K562 (cell line): ENCODE results near the gene HLA-DOB. TPM values are rescaled to one million over a fixed set of nuclear protein-coding genes. Genes with fewer than 3 reads are reported as not detected.

Experiments
- CBFA2T3 ChIP-seq: fragments of 450-650 bp; IDR thresholded peaks from 2 replicates; pipeline ENCODE4 v1.6.1; 2017
- CHD2 ChIP-seq: IDR thresholded peaks from 2 replicates; pipeline ENCODE4 v1.6.1; 2011; ENCODE audit warnings: low read depth, low read length
- CREB3 ChIP-seq: fragments of 450-650 bp; conservative IDR thresholded peaks from 2 replicates; pipeline ENCODE4 v1.6.1; 2016; ENCODE audit warnings: missing genetic modification characterization, low read depth, mild to moderate bottlenecking, missing compliant biosample characterization, moderate library complexity
- MAX ChIP-seq: sonication (generic); formaldehyde crosslinking; IDR thresholded peaks from 2 replicates; pipeline ENCODE4 v1.9.0; 2022; ENCODE audit warnings: mild to moderate bottlenecking, missing genetic modification reagents
- MYNN ChIP-seq, 2 experiments: sonication (generic); formaldehyde crosslinking in 1 of 2; IDR thresholded peaks; 2 replicates each; pipeline versions ENCODE4 v1.5.0 to v1.6.1; 2016 to 2020; ENCODE audit warnings: antibody characterized with exemption in 1 of 2, missing genetic modification reagents in 1 of 2
- NCOA6 ChIP-seq: fragments of 450-650 bp; IDR thresholded peaks from 2 replicates; pipeline ENCODE4 v1.6.1; 2017; ENCODE audit warnings: mild to moderate bottlenecking
- PRDM10 ChIP-seq: fragments of 450-650 bp; IDR thresholded peaks from 2 replicates; pipeline ENCODE4 v1.6.1; 2018; ENCODE audit not compliant: partially characterized antibody
- SAFB ChIP-seq: fragments of 200-400 bp; formaldehyde crosslinking; IDR thresholded peaks from 2 replicates; pipeline ENCODE4 v1.6.1; 2017; ENCODE audit warnings: low read depth, low read length, borderline replicate concordance
- SMARCA5 ChIP-seq: fragments of 450-650 bp; IDR thresholded peaks from 2 replicates; pipeline ENCODE4 v1.6.1; 2016
- TCF15 ChIP-seq: fragments of 250-450 bp; sonication (Bioruptor Pico); IDR thresholded peaks from 2 replicates; pipeline ENCODE4 v1.8.0; 2022; ENCODE audit warnings: moderate library complexity, mild to moderate bottlenecking, inconsistent platforms
- TRIM24 ChIP-seq, 2 experiments: fragments of 450-650 bp; IDR thresholded peaks; 2 replicates each; pipeline ENCODE4 v1.6.1; 2016
- ZFPM2 ChIP-seq: fragments of 250-450 bp; sonication (Bioruptor Pico); IDR thresholded peaks from 2 replicates; pipeline ENCODE4 v1.5.1; 2022; ENCODE audit warnings: mild to moderate bottlenecking
- ZNF212 ChIP-seq: fragments of 450-650 bp; formaldehyde crosslinking; IDR thresholded peaks from 2 replicates; pipeline ENCODE4 v1.4.0; 2020; ENCODE audit warnings: mild to moderate bottlenecking
- ZNF717 ChIP-seq: fragments of 250-450 bp; sonication (Bioruptor Pico); IDR thresholded peaks from 2 replicates; pipeline ENCODE4 v1.5.0; 2021
- polyA plus RNA-seq, 8 experiments: library from polyadenylated mRNA; depleted of rRNA in 4 of 8; stranded (reverse) in 5 of 8; unstranded in 3 of 8; fragments of >200 nt; fragmentation: Nextera tagmentation in 2 of 8; fragmentation: Illumina TruSeq in 1 of 8; extraction: Ambion mirVana in 2 of 8; extraction: Trizol in 1 of 8; gene quantifications; 2 replicates each; pipeline versions ENCODE4 v1.2.1 to v1.2.3, GENCODE V29; 2011 to 2014; ENCODE audit warnings: inconsistent platforms in 1 of 8, missing spikeins in 1 of 8
- total RNA-seq, 7 experiments: library from RNA; depleted of rRNA in 6 of 7; stranded (reverse); fragments of >200 nt in 6 of 7; fragmentation: Illumina TruSeq in 2 of 7; extraction: Trizol in 2 of 7; gene quantifications; 2 replicates each; pipeline versions ENCODE4 v1.2.1 to v1.2.3, GENCODE V29; 2011 to 2021; ENCODE audit warnings: low replicate concordance in 1 of 7
- TF ChIP-seq, protein P1 (sequence below), 2 experiments: fragments of 450-650 bp; IDR thresholded peaks; 2 replicates each; pipeline ENCODE4 v1.6.1; 2016; ENCODE audit warnings: mild to moderate bottlenecking in 2 of 2, borderline replicate concordance in 1 of 2, low read depth in 1 of 2, moderate library complexity in 1 of 2

Gene HLA-DOB
- total and polyA plus RNA-seq, 9 of the 15 experiments (the other 6 are each of a cell fraction or from before 2014, with no cell fraction given), result 1.2 to 4.0 (median 2.5) TPM

DNA sequence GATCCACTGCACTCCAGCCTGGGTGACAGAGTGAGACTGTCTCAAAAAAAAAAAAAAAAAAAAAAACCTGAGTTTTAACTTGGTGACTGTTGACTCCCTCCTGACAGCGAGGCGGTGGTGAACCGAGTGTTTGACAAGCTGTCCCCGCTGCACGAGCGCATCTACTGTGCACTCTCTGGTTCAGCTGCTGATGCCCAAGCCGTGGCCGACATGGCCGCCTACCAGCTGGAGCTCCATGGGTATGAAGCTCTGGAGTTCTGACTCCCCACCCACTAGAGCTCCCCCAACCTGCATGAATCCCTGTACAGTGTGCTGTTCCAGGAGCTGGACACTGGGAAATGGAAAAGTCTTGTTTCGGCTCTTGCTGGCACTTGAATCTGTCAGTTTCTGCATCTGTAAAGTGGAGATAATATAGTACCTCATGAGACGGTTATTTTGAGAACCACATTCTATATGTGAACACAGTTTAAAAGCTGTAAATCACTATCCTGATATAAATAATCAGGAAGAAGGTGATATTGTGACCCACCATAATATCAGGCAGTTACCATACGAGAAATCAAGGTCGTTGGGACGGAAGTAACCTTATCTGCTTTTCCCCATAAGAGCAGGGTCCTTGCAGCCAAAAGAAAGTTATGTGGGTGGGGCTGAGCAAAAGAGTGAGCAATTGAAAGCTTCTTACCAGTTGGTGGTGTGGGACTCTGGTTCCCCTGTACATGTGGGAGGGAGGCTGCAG is 40.5 kb upstream of the HLA-DOB start (continued):
- TF ChIP-seq ZNF717 (CRISPR knock-in tag) (no peak), MAX (CRISPR knock-in tag) (no peak), MYNN (IDR thresholded peaks at IDR 0.05) (no peak), MYNN (CRISPR knock-in tag; IDR thresholded peaks at IDR 0.05) (no peak), SMARCA5 (no peak), TRIM24 (IDR thresholded peaks at IDR 0.05) (peak in 1 of 2 experiments; percentile 48; a peak in 2 of 4 replicates), CHD2 (no peak), TCF15 (CRISPR knock-in tag) (no peak), CREB3 (tag) (no peak), PRDM10 (no peak), ZFPM2 (CRISPR knock-in tag) (no peak), NCOA6 (no peak), SAFB (no peak), CBFA2T3 (peak; percentile 94), ZNF212 (CRISPR knock-in tag) (no peak)
- TF ChIP-seq, protein P1, sequence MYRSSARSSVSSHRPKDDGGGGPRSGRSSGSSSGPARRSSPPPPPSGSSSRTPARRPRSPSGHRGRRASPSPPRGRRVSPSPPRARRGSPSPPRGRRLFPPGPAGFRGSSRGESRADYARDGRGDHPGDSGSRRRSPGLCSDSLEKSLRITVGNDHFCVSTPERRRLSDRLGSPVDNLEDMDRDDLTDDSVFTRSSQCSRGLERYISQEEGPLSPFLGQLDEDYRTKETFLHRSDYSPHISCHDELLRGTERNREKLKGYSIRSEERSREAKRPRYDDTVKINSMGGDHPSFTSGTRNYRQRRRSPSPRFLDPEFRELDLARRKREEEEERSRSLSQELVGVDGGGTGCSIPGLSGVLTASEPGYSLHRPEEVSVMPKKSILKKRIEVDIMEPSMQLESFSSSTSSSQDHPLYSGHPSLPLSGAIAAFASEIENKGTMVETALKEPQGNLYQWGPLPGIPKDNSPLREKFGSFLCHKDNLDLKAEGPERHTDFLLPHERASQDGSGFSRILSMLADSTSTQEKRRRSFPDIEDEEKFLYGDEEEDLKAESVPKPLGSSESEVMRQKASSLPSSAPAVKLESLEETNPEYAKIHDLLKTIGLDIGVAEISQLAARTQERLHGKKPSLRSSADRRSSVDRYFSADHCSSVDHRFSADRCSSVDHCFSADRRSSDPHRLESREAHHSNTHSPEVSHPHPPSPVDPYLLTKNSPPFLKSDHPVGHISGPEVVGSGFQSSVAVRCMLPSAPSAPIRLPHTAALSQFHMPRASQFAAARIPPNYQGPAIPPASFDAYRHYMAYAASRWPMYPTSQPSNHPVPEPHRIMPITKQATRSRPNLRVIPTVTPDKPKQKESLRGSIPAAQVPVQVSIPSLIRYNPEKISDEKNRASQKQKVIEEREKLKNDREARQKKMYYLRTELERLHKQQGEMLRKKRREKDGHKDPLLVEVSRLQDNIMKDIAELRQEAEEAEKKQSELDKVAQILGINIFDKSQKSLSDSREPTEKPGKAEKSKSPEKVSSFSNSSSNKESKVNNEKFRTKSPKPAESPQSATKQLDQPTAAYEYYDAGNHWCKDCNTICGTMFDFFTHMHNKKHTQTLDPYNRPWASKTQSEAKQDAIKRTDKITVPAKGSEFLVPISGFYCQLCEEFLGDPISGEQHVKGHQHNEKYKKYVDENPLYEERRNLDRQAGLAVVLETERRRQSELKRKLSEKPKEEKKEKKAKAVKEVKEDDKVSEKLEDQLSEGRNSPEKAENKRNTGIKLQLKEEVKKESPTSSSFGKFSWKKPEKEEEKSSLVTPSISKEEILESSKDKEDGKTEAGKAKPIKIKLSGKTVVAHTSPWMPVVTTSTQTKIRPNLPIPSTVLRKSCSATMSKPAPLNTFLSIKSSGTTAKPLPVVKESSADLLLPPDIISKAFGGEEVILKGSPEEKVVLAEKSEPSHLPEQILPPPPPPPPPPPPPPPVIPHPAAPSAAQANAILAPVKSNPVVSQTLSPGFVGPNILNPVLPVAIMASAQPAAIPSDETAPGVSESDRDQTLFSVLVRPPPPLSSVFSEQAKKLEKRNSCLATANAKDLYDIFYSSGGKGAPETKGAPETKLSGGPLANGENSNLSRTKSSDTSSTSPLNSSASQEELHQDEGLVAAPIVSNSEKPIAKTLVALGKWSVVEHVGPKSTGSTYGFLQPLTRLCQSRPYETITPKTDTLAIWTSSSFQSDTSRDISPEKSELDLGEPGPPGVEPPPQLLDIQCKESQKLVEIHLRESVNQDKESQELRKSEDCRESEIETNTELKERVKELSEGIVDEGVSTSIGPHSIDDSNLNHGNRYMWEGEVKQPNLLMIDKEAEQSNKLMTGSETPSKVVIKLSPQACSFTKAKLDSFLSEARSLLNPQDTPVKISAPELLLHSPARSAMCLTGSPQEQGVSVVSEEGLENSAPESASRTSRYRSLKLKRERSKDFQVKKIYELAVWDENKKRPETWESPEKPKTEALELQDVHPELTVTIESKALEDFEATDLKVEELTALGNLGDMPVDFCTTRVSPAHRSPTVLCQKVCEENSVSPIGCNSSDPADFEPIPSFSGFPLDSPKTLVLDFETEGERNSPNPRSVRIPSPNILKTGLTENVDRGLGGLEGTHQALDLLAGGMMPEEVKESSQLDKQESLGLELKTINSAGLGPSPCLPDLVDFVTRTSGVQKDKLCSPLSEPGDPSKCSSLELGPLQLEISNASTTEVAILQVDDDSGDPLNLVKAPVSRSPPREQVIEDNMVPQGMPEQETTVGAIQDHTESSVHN (IDR thresholded peaks at IDR 0.05; ENCODE audit: borderline replicate concordance in 1 of 2, low read depth in 1 of 2), result no peak
